Measurements from ENCODE around the gene CSF3.
A peak's percentile ranks its signal among the peaks of the same experiment; 100 is the strongest.

The CSF3 gene

GRCh38 chr17:40015998-40016985, 1.1 kb downstream of the CSF3 start:
- no peak for TF ChIP-seq CTCF (conservative IDR thresholded peaks at IDR 0.05)
- no peak overlapping the region for H3K27ac ChIP-seq

GRCh38 chr17:40017422-40018080, 2.3 kb downstream of the CSF3 start:
- H3K27ac ChIP-seq, result no peak overlapping the region
- no peak for TF ChIP-seq CTCF (conservative IDR thresholded peaks at IDR 0.05)

- no peak overlapping the region for H3K27ac ChIP-seq
- TF ChIP-seq CTCF (conservative IDR thresholded peaks at IDR 0.05), result no peak
Observed at GRCh38 chr17:40018211-40019121, 3.2 kb downstream of the CSF3 start.

- no peak overlapping the region for H3K27ac ChIP-seq
- TF ChIP-seq CTCF (conservative IDR thresholded peaks at IDR 0.05), result 0 out of 2 replicates have a peak, but pooled peaks have one; percentile 5
Observed at GRCh38 chr17:40019140-40019991, 4.1 kb downstream of the CSF3 start.

- no peak overlapping the region for H3K27ac ChIP-seq
- TF ChIP-seq CTCF (conservative IDR thresholded peaks at IDR 0.05), result no peak
Observed at GRCh38 chr17:40020146-40020545, 4.9 kb downstream of the CSF3 start.

- H3K27ac ChIP-seq, result no peak overlapping the region
- TF ChIP-seq CTCF (conservative IDR thresholded peaks at IDR 0.05), result no peak
Observed at GRCh38 chr17:40021451-40021971, 6.3 kb downstream of the CSF3 start.

All from VCaP (cell line).